ENCODE data around the gene C1orf74. TPM values are rescaled to one million over a fixed set of nuclear protein-coding genes. Genes with fewer than 3 reads are reported as not detected.
A peak's percentile ranks its signal among the peaks of the same experiment; 100 is the strongest.

The C1orf74 gene
- 2.4 and 3.6 TPM in 2 replicates for total RNA-seq (ENCODE audit: low replicate concordance)

DNA sequence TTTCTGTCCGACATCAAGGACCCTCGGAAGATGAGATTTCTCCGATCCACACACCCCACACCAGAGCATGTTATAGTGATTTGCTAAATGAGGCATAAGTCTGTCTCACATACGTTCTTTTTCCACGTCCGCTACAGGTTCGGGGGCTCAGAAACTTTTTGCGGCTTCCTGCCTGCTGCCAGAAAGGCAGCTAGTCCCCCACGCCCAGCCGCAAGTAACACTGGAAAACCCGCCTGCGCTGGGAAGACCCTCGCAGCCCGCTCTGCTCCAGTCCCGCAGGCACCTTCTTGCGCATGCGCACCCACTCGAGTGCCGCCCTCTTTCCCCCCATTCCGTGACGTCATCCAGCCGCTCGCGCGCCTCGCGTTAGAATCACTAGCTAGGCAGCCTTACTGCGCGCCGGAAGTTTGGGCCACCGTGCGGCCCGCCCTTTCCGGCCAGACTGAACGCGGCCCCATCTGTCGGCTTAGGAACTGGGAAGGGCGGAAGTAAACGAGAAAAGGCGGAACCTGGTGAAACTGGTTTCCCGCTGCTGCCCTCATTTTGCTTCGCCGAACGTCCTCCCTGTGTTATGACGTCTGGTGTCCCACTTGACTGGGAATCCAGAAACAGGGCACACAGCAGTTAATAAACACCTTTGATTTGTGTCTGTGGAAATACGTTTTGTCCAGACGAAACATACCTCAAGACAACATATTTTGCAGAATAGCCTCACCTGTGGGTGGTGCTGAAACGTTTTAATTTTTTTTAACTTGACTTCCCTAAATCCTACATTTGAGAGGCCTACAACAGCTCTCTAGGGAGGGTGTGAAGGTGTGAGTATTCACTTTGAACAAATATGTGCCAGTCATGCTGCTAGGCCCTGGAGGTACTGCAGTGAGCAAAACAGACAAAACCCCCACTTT lies at the start of gene C1orf74:
C1orf74 (minus strand) TSS at position 295 of the 905 bp plus-strand sequence. CDS start 925 bp downstream, outside the sequence.
- DNase-seq (ENCODE audit: low read depth), result peak; percentile 97
- peak within 1 kb of the TSS; percentile 87 for H3K4me3 ChIP-seq (ENCODE audit: low read depth, low read length)
- TF ChIP-seq, protein P1, sequence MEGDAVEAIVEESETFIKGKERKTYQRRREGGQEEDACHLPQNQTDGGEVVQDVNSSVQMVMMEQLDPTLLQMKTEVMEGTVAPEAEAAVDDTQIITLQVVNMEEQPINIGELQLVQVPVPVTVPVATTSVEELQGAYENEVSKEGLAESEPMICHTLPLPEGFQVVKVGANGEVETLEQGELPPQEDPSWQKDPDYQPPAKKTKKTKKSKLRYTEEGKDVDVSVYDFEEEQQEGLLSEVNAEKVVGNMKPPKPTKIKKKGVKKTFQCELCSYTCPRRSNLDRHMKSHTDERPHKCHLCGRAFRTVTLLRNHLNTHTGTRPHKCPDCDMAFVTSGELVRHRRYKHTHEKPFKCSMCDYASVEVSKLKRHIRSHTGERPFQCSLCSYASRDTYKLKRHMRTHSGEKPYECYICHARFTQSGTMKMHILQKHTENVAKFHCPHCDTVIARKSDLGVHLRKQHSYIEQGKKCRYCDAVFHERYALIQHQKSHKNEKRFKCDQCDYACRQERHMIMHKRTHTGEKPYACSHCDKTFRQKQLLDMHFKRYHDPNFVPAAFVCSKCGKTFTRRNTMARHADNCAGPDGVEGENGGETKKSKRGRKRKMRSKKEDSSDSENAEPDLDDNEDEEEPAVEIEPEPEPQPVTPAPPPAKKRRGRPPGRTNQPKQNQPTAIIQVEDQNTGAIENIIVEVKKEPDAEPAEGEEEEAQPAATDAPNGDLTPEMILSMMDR (IDR thresholded peaks at IDR 0.05; ENCODE audit: insufficient read depth, low read length), result no peak

DNA sequence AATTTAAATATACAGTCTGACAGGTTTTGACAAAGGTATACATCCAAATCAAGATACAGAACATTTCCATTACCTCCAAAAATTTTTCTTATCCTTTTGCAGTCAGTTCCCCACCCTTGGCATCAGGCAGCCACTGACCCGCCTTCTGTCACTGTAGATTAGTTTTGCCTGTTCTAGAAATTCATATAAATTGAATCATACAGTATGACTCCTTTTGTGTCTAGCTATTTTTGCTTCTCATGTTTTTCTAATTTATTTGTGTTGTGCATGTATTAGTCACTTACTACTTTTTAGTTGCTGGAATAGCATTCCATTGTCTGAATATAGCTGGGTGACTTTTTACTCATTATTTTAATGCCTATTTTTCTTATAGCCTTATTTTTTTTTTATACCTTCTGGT lies 47.3 kb upstream of the C1orf74 start:
- H3K4me3 ChIP-seq (ENCODE audit: low read depth, low read length), result no peak overlapping the region
- DNase-seq (ENCODE audit: low read depth), result peak; percentile 62
- TF ChIP-seq, protein P1 (IDR thresholded peaks at IDR 0.05; ENCODE audit: insufficient read depth, low read length), result no peak

- no peak overlapping the region for H3K4me3 ChIP-seq (ENCODE audit: low read depth, low read length)
- TF ChIP-seq, protein P1 (IDR thresholded peaks at IDR 0.05; ENCODE audit: insufficient read depth, low read length), result no peak
- no peak for DNase-seq (ENCODE audit: low read depth)
These were observed 46.4 kb upstream of the C1orf74 start for GRCh38 chr1:209830722-209831121.

DNA sequence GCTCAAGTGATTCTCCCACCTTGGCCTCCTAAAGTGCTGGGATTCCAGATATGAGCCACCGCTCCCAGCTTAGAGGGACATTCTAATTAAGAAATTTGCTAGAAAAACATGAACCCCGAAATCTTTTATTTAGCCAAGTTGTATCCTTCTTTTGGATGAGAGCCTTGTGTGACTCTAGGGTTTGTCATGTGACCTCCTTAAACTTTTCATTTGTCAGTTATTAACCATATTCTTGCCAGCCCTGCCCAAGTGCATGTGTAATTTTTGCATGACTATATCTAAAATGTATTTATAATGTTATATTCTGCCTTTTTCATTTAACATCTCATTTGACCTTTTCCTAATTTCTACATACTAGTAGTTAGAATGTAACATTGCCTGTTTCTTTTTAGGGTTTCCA lies 45.4 kb upstream of the C1orf74 start:
- TF ChIP-seq, protein P1 (IDR thresholded peaks at IDR 0.05; ENCODE audit: insufficient read depth, low read length), result no peak
- DNase-seq (ENCODE audit: low read depth), result no peak
- no peak overlapping the region for H3K4me3 ChIP-seq (ENCODE audit: low read depth, low read length)

- H3K4me3 ChIP-seq (ENCODE audit: low read depth, low read length), result peak within 1 kb of the TSS; percentile 91
- TF ChIP-seq, protein P1 (IDR thresholded peaks at IDR 0.05; ENCODE audit: insufficient read depth, low read length), result peak; percentile 79
- peak; percentile 98 for DNase-seq (ENCODE audit: low read depth)
These were observed 43.3 kb upstream of the C1orf74 start, which contains the start of gene UTP25 for GRCh38 chr1:209827384-209828262. Gene UTP25, plus strand, starts transcription at chr1:209827972. Its CDS starts 92 bp downstream, at chr1:209828064.

DNA sequence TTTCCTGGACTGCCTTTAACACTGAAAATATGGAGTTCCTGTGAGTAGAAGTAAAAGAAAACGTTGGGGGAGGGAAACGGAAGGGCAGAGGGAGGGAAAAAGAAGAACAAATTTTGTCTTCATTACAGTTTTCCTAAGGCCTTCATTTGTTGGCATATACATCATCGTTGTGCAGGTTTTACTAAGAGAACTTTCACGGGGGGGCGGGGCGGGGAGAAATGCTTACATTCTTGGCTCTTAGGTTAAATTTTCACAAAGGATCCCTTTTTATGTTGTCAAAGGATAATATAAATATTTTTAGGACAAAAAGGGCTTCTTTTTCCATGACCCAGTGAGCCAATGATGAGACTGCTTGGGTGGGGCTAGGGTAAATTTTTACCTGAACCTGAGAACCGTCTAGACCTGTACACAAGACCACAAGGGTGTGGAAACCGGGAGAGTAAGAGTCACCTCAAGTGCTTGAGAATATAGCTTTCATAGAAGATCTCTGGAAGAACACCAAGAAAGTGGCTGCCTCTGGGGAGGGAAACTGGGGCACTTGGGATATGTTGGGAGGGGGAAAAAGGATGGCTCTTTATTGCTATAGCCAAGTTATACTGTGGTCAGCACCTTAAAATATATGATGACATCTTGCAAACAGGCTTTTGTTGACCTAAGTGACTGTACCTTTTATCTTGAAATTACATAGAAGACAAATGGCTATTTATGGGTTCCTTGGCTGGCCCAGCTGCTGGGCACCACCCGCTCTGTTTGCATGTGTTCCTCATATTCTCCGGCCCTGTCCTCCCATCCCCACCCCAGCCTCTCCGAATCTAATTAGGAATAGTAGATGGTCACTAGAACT lies 41.5 kb upstream of the C1orf74 start:
- TF ChIP-seq, protein P1 (IDR thresholded peaks at IDR 0.05; ENCODE audit: insufficient read depth, low read length), result no peak
- no peak overlapping the region for H3K4me3 ChIP-seq (ENCODE audit: low read depth, low read length)
- peak; percentile 17 for DNase-seq (ENCODE audit: low read depth)
